Umbilical cord (tissue), 2 donors: ENCODE measurements around the gene OPCML. TPM values are rescaled to one million over a fixed set of nuclear protein-coding genes. Genes with fewer than 3 reads are reported as not detected.
A peak's percentile ranks its signal among the peaks of the same experiment; 100 is the strongest.

Experiments
- DNase-seq: peaks from one replicate; pipeline ENCODE4 v3.0.0-alpha.2; 2015; ENCODE audit warnings: low spot score
- total RNA-seq: library from RNA; depleted of rRNA; stranded (reverse); fragments of >200 nt; gene quantifications from one replicate; pipeline ENCODE4 v1.2.3, GENCODE V29; 2014; ENCODE audit warnings: low replicate concordance; ENCODE audit not compliant: insufficient read depth

Gene OPCML
- total RNA-seq, 1 donor from 2014 or later, result 4.8 TPM

GRCh38 chr11:132858223-132858622, 674.1 kb downstream of the OPCML start:
- DNase-seq, result no peak

- no peak for DNase-seq
Observed at GRCh38 chr11:132856032-132856431, 676.3 kb downstream of the OPCML start.

GRCh38 chr11:132855516-132855915, 676.8 kb downstream of the OPCML start:
- no peak for DNase-seq

- no peak for DNase-seq
Observed at GRCh38 chr11:132853886-132854285, 678.4 kb downstream of the OPCML start.

GRCh38 chr11:132852361-132852760, 679.9 kb downstream of the OPCML start:
- no peak for DNase-seq

- DNase-seq, result no peak
Observed at GRCh38 chr11:132851247-132851646, 681.1 kb downstream of the OPCML start.

GRCh38 chr11:132850266-132850665, 682.0 kb downstream of the OPCML start:
- no peak for DNase-seq

GRCh38 chr11:132848336-132848735, 684.0 kb downstream of the OPCML start:
- DNase-seq, result no peak

GRCh38 chr11:132846075-132846474, 686.2 kb downstream of the OPCML start:
- no peak for DNase-seq

GRCh38 chr11:132844956-132845696, 687.2 kb downstream of the OPCML start:
- DNase-seq, result peak; percentile 55

- no peak for DNase-seq
Observed at GRCh38 chr11:132840660-132841059, 691.6 kb downstream of the OPCML start.

- DNase-seq, result no peak
Observed at GRCh38 chr11:132840191-132840590, 692.1 kb downstream of the OPCML start.

GRCh38 chr11:132839236-132839945, 692.9 kb downstream of the OPCML start:
- no peak for DNase-seq

- DNase-seq, result no peak
Observed at GRCh38 chr11:132838627-132839026, 693.7 kb downstream of the OPCML start.

- DNase-seq, result no peak
Observed at GRCh38 chr11:132831272-132831671, 701.0 kb downstream of the OPCML start.

GRCh38 chr11:132824642-132825041, 707.7 kb downstream of the OPCML start:
- DNase-seq, result no peak

- no peak for DNase-seq
Observed at GRCh38 chr11:132822276-132822675, 710.0 kb downstream of the OPCML start.

GRCh38 chr11:132821499-132821898, 710.8 kb downstream of the OPCML start:
- DNase-seq, result no peak

- DNase-seq, result peak; percentile 7
Observed at GRCh38 chr11:132821014-132821413, 711.3 kb downstream of the OPCML start.

GRCh38 chr11:132818951-132819350, 713.4 kb downstream of the OPCML start:
- DNase-seq, result no peak

- no peak for DNase-seq
Observed at GRCh38 chr11:132817387-132817786, 714.9 kb downstream of the OPCML start.

- no peak for DNase-seq
Observed at GRCh38 chr11:132814410-132814809, 717.9 kb downstream of the OPCML start.

- no peak for DNase-seq
Observed at GRCh38 chr11:132811649-132812048, 720.7 kb downstream of the OPCML start.
